GM21526 (cell line): ENCODE data around the gene RPS27.

Experiments
- ATAC-seq: cut with Tn5 transposase; IDR thresholded peaks from one replicate; pipeline ENCODE4 v1.9.1; 2021; ENCODE audit warnings: moderate library complexity; ENCODE audit not compliant: unreplicated experiment, low FRiP score

Gene RPS27

GRCh38 chr1:153990468-153991150, at the start of gene RPS27:
Gene RPS27, plus strand, starts transcription at chr1:153990762. Its CDS starts 35 bp downstream, at chr1:153990797.
- ATAC-seq: peak; percentile 62

- no peak for ATAC-seq
Measured at GRCh38 chr1:153941826-153942725, 48.5 kb upstream of the RPS27 start.

GRCh38 chr1:153942766-153943549, 47.6 kb upstream of the RPS27 start:
- no peak for ATAC-seq

- ATAC-seq: no peak
Measured at GRCh38 chr1:153944005-153944826, 46.3 kb upstream of the RPS27 start.

- no peak for ATAC-seq
Measured at GRCh38 chr1:153944827-153945117, 45.8 kb upstream of the RPS27 start.

GRCh38 chr1:153945131-153945794, 45.3 kb upstream of the RPS27 start:
- peak; percentile 27 for ATAC-seq

GRCh38 chr1:153945795-153946621, 44.6 kb upstream of the RPS27 start:
- ATAC-seq: peak; percentile 47

DNA sequence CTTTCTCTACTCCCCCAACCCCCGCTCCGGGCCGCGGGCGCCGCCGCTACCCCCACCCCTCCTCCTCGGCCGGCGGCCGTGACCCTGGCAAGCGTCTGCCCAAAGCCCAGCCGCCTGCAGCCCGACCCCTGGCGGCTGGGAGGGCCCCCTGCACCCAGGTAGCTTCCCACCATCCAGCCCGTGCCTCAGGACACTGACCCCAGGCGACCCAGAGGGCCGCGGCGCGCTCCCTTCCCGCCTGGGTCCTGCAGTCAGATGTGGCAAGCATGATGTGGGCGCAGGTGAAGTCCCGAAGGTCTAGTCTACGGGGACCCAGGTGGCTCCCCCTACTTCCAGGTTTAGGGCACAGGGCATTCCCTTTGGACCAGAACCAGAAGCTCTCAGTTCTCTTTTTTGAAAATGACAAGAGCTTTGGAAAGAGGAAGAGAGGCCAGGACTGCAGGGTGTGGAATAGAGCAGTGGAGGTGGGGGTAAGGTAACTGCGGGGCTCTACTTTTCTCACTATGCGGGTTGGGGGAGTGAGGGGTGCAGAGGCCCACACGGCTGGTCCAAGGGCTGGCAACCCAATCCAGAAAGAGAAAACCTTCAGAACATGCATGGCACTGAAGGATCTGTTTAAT, 43.8 kb upstream of the RPS27 start, which contains the start of gene DENND4B:
Gene DENND4B, minus strand, starts transcription at position 97 of the 620 bp plus-strand sequence. CDS start 2,344 bp downstream, outside the sequence.
- peak; percentile 48 for ATAC-seq

DNA sequence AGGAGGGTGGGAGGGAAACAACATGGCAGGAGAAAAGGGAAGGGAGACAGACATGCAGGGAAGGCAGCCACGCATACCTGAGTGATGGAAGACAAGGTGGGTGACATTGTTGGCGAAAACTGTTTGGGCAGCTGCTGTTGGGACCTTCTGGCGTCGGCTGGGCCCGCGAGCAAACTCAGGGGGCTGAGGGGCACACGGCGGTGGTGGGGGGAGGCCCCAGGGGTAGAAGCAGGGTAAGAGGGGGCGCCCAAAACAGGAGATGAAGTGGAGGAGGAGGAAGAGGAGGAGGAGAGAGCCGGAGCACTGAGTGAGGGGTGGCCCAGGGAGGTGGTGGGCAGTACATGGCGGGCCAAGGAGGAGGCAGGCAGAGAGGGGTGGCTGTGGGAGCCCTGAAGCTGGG, 39.4 kb upstream of the RPS27 start:
- ATAC-seq: no peak

GRCh38 chr1:153951801-153952200, 38.8 kb upstream of the RPS27 start:
- no peak for ATAC-seq

- ATAC-seq: no peak
Measured at GRCh38 chr1:153953859-153954365, 36.6 kb upstream of the RPS27 start.

- ATAC-seq: no peak
Measured at GRCh38 chr1:153954826-153955225, 35.7 kb upstream of the RPS27 start.

DNA sequence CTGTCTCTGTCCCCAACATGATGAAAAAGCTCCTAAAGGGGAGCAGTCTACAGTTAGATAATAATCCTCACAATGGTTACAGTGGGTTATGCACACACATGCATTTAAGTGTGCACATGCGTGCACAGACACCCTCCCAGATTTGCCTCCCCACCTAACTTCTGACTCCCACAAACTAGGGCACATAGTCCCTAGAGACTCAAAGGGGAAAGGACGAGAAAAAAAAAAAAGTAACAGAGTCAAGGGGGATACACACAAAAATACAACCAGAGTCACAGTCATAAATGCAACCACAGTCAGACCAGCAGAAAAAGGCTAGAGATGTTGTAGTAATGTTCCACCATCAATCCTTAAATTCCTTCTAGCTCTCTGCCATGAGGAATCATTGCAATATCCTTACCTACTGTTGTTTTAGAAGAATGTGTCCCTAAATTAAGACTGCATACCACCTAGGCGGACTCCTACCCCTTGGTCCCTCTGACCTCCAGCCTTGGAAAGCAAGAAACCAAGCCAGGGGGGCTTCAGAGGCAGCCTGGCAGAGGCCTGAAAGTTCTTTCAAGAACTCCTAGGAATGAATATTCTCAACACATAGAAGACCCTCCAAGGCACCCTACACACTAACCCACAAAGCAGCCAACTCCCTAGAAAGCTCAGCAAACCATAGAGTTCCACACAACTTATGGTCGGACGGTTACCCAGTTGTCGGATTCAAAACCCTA, 33.4 kb upstream of the RPS27 start:
- ATAC-seq: no peak

DNA sequence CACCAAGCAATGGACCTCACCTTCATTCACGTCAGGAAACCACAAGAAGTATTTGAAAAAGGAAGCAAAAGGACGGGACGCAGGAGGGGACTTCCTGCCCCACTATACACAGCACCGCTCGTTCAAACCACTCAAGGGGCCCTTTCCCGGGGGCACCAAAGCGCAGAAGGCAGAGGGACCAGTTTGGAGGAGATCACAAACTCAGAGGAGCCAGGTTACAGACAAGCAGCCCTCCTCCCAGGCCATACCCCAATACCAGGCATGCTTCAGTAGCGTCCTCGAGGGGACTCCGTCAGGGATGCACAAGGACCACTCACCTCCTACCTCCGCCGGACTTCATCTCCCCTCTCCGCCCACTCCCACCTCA, 32.8 kb upstream of the RPS27 start:
- peak; percentile 10 for ATAC-seq

DNA sequence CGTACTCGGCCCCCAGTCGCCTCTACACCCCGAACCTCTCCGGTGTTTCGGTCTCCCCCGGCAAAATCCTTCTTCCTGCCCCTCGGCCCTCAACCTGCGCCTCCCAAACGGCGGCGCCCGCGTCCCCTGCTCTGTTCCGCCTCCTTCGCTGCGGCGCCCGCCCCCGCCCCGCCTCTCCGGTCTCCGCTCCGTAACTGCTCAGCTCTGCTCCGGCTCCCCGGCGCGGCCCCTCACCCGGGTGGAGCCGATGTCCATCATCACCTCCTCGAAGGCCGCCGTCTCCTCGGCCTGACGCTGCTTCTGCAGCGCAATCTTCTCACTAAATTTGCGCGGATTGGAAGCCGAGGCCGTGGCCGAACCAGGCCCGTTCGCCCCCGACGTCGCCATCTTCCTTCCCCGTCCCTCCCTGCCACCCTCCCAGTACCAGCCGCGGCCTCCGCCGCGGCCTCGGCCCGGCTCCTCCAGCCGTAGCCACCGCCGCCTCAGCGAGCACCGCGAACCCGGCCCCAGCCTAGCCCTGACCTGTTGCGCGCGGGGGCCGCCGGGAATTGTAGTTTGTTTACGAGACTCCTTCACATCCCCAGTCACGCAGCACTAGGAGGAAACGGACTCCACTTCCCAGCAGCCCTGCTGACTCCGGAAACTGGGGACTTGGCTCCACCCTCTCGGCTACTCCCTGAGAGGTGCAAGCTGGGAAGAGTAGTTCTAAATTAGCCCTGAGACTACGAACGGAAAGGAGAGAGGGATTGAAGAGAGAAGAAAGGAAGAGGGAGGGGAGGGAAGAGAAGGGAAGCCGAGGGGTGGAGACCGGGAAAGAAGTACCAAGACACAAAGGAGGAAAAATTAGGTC, 32.2 kb upstream of the RPS27 start, which contains the start of gene CRTC2:
Gene CRTC2, minus strand, starts transcription at position 502 of the 850 bp plus-strand sequence. Its CDS starts 115 bp downstream, at position 387.
- ATAC-seq: peak; percentile 57

DNA sequence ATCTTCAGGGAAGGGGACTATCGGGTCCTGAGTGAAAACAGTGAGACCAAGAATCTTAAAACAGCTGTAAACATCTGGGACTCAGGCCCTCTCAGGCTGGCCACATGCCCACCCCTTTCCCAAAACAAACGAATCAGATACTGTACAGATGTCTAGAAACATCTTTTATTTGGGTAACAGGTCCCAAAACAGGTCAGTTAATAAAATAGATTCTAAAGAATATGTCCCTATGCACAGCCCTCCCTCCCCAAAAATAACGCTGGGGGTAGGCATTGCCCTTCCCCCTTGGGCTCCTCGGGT, 31.7 kb upstream of the RPS27 start:
- no peak for ATAC-seq

DNA sequence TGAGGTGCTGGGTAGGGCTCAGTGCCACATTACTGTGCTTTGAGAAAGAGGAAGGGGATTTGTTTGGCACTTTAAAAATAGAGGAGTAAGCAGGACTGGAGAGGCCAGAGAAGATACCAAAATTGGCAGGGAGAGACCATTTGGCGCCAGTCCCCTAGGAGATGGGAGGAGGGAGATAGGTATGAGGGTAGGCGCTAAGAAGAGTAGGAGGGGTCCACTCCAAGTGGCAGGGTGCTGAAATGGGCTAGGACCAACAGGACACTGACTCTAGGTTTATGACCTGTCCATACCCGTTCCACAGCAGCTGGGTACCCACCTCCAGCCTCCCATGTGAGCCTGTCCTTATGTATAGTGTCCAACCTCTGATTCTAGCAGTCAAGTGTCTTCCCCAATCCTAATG, 31.1 kb upstream of the RPS27 start:
- no peak for ATAC-seq
